Ascending aorta (tissue), 2 donors: Measurements from ENCODE around the gene SIGLECL1. TPM values are rescaled to one million over a fixed set of nuclear protein-coding genes. Genes with fewer than 3 reads are reported as not detected.

Experiments used
- DNase-seq, 2 donors: peaks; one replicate each; pipeline ENCODE4 v3.0.0-alpha.2; 2019; ENCODE audit warnings: low spot score in 2 of 2
- H3K27ac ChIP-seq, 2 donors: fragments of 200-600 bp; sonication (generic); one replicate each; pipeline ENCODE4 v1.5.1; 2016 to 2017; ENCODE audit warnings: mild to moderate bottlenecking in 1 of 2
- H3K27me3 ChIP-seq: fragments of 200-600 bp; sonication (generic); one replicate; pipeline ENCODE4 v1.5.1; 2017
- H3K36me3 ChIP-seq, 2 donors: fragments of 200-600 bp; sonication (generic); one replicate each; pipeline ENCODE4 v1.5.1; 2016
- H3K4me1 ChIP-seq, 2 donors: fragments of 200-600 bp; sonication (generic); one replicate each; pipeline ENCODE4 v1.5.1; 2016 to 2017; ENCODE audit warnings: mild to moderate bottlenecking in 1 of 2
- H3K4me3 ChIP-seq, 2 donors: fragments of 200-600 bp; sonication (generic); one replicate each; pipeline ENCODE4 v1.5.1; 2016 to 2017; ENCODE audit warnings: mild to moderate bottlenecking in 1 of 2
- H3K9me3 ChIP-seq, 2 donors: fragments of 200-600 bp; sonication (generic); one replicate each; pipeline ENCODE4 v1.5.1; 2016
- CTCF ChIP-seq, 3 experiments: fragments of 200-600 bp in 2 of 3; fragments of 450-650 bp in 1 of 3; sonication (generic) in 2 of 3; IDR thresholded peaks; one replicate each; pipeline ENCODE4 v1.5.1; 2016 to 2019; ENCODE audit warnings: antibody characterized with exemption in 3 of 3, mild to moderate bottlenecking in 1 of 3, moderate library complexity in 1 of 3
- intact Hi-C: fragments of 100-400 bp; cut with DNase I; formaldehyde crosslinking; loops from one replicate; pipeline ENCODE4 v1.15.1; 2023
- total RNA-seq: library from RNA; depleted of rRNA; stranded (reverse); fragments of >200 nt; gene quantifications from one replicate; pipeline ENCODE4 v1.1.0, GENCODE V29; 2016

The SIGLECL1 gene
- total RNA-seq, 1 donor from 2014 or later: not detected

DNA sequence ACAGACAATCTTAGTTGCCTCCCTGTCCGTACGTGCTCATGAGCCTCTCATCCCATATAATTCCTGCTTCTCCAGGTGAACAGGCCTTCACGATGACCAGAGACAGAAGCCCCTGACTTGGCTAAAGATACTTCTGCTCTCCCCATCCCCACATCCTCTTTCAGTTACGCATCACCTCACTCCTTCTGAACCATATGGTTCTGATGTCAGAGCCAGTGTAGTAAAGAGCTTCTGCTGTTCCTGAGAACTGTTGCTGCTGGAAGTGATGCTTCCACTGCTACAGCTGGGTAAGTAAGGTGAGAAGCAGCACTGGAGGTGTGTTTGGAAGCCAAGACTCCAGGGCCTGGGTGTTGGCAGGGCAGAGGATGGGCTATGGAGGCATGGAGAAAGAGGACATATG lies 12.9 kb downstream of the SIGLECL1 start:
- TF ChIP-seq CTCF (IDR thresholded peaks at IDR 0.05): no peak
- H3K27me3 ChIP-seq: no peaks in the 10 kb centered on the region
- no peaks in the 10 kb centered on the region for H3K4me1 ChIP-seq
- no peak overlapping the region for H3K4me3 ChIP-seq
- H3K36me3 ChIP-seq: no peaks in the 10 kb centered on the region
- H3K27ac ChIP-seq: no peak overlapping the region
- no peaks in the 10 kb centered on the region for H3K9me3 ChIP-seq
- no peak for DNase-seq
- intact Hi-C loops: no loop called here

DNA sequence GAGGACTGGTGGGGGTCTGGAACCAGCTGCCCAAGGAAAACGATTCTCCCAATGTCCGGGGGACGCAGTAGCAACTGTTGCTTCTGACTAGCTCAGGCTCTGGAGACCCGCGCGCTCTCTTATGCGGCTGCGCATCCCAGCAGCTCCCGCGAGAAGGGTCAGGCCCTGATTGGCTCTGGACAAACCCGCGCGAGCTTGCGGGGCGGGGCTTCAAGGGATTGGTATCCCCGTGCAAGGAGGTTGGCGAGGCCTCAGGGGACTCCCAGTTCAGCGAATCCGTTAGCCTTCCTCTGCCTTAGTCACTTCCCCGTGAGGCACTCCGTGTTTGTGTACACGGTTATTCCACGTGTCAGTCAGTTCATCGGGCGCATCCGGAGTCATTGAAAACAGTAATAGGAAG lies 20.2 kb downstream of the SIGLECL1 start:
- no peaks in the 10 kb centered on the region for H3K9me3 ChIP-seq

GRCh38 chr19:51272183-51272810 lies 21.4 kb downstream of the SIGLECL1 start:
- intact Hi-C loops: no loop called here
- H3K27me3 ChIP-seq: no peaks in the 10 kb centered on the region
- H3K4me3 ChIP-seq: no peak overlapping the region
- H3K9me3 ChIP-seq: no peaks in the 10 kb centered on the region
- no peak for TF ChIP-seq CTCF (IDR thresholded peaks at IDR 0.05)
- no peaks in the 10 kb centered on the region for H3K4me1 ChIP-seq
- H3K36me3 ChIP-seq: no peaks in the 10 kb centered on the region
- no peak for DNase-seq
- no peak overlapping the region for H3K27ac ChIP-seq

More for the DNA sequence above, 20.2 kb downstream of the SIGLECL1 start:
- no peaks in the 10 kb centered on the region for H3K4me1 ChIP-seq
- no peaks in the 10 kb centered on the region for H3K36me3 ChIP-seq
- H3K27ac ChIP-seq: no peak overlapping the region
- H3K4me3 ChIP-seq: no peak overlapping the region
- no peaks in the 10 kb centered on the region for H3K27me3 ChIP-seq
- no peak for DNase-seq
- intact Hi-C loops: no loop called here
- no peak for TF ChIP-seq CTCF (IDR thresholded peaks at IDR 0.05)

DNA sequence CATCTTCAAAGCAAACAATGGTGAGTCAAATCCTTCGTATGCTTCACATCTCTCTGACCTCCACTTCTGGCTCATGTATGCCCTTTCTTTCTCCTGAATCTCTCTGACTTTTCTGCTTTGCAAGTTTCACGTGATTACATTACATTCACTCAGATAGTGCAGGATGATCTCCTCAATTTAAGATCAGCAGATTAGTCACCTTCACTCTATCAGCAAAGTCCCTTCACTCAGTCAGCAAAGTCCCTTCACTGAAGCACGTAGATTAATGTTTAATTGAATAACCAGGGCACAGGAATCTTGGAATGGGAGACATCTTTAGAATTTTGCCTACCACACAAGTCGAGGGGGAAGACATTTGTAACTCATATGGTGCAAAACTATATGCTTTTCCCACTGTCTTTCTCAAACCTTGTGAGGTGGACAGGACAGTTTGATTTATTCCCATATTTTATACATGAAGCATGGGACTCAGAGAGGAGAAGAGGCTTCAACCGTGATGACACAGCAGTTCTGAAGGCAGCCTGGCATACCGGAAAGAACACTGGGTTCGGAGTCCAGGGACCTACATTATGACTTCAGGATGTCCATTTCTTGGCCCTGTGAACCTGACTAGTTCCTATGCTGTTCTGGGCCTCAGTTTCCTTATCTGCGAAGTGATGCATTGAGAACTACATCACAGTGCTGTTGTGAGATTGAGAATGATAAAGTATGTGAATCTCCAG lies 23.3 kb downstream of the SIGLECL1 start:
- no peaks in the 10 kb centered on the region for H3K4me1 ChIP-seq
- no peaks in the 10 kb centered on the region for H3K36me3 ChIP-seq
- no peak for TF ChIP-seq CTCF (IDR thresholded peaks at IDR 0.05)
- H3K9me3 ChIP-seq: no peaks in the 10 kb centered on the region
- no peaks in the 10 kb centered on the region for H3K27me3 ChIP-seq
- no peak overlapping the region for H3K4me3 ChIP-seq
- no peak for DNase-seq
- intact Hi-C loops: no loop called here
- H3K27ac ChIP-seq: no peak overlapping the region

- no peak for TF ChIP-seq CTCF (IDR thresholded peaks at IDR 0.05)
- Histone ChIP-seq H3K9me3 (no peaks in the 10 kb centered on the region), H3K27me3 (no peaks in the 10 kb centered on the region), H3K36me3 (no peaks in the 10 kb centered on the region), H3K4me3 (no peak overlapping the region), H3K27ac (no peak overlapping the region), H3K4me1 (no peaks in the 10 kb centered on the region)
- intact Hi-C loops: no loop called here
- DNase-seq: no peak
Observed at GRCh38 chr19:51277112-51277511, 26.2 kb downstream of the SIGLECL1 start.
